Measurements from ENCODE around the gene BMI1. TPM values are rescaled to one million over a fixed set of nuclear protein-coding genes. Genes with fewer than 3 reads are reported as not detected.

BMI1 gene
- total RNA-seq, 1 experiment from 2014 or later: 81.1 TPM

DNA sequence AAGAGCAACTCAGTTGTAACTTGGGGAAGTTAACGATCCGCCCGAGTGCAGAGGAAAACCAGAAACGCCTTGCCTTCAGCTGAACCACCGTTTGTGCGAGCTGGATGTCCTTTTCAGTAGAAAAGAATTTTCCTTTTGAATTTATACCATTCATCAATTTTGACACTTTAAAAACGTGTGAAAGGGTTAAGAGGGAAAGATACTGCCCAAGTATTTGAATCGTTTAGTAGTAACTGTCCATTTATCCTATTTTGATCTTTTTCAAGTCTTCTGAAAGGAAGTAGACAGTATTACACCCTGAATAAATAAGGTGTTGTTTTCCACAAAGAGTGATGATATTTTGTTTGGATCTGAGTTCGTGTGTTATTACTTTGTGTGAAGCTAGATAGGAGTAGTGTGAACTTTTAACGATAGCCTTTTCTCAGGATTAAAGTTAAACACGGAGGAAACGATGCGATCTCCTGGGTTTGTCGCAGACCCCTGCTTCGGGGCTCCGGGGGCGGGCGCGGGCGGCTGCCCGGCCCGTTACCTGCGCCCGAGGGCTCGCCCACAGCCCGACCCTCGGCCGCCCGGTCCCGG is 830 bp upstream of the BMI1 start:
- Histone ChIP-seq H3K9me3 (ENCODE audit: control insufficient read depth in 1 of 2, insufficient read depth in 1 of 2, low read depth in 1 of 2, low read length in 2 of 2) (no peaks in the 10 kb centered on the region), H3K4me1 (ENCODE audit: control insufficient read depth in 1 of 2, insufficient read depth in 2 of 2, low read length in 2 of 2) (peaks cover 11 to 57% of the 10 kb centered on the region in 2 experiments; a peak in 3 of 4 replicates), H3K79me2 (ENCODE audit: insufficient read depth, low read length) (peaks cover 47% of the 10 kb centered on the region), H4K20me1 (ENCODE audit: insufficient read depth) (peaks cover 20% of the 10 kb centered on the region; the same call in 1 of the 2 replicates), H3K27me3 (ENCODE audit: insufficient read depth, low read length) (peaks cover 25% of the 10 kb centered on the region), H3K4me2 (ENCODE audit: low read length) (peak overlapping the region; percentile 85), H3K4me3 (replicated peaks in 1 of 2; ENCODE audit: low read depth in 1 of 2, low read length in 2 of 2) (peak overlapping the region; percentile 38 to 55), H2AFZ (ENCODE audit: low read depth, low read length, poor library complexity, severe bottlenecking) (no peak overlapping the region), H3K36me3 (ENCODE audit: control insufficient read depth in 1 of 2, insufficient read depth in 2 of 2, low read length in 2 of 2) (no peaks in the 10 kb centered on the region), H3K27ac (ENCODE audit: low read depth, low read length) (peak overlapping the region; percentile 35; the same call in 1 of the 2 replicates), H3K9ac (ENCODE audit: low read length) (peak overlapping the region; percentile 57), H3K9me2 (ENCODE audit: insufficient read depth) (no peaks in the 10 kb centered on the region)
- intact Hi-C loops (cut with micrococcal nuclease): loop anchor here (2.0 to 5.0 kb wide), 3 partner anchors 73 to 318 kb away; partner anchors contain the start of gene DNAJC1
- DNase-seq (ENCODE audit: low read depth, low spot score) (no peak), ATAC-seq (no peak)
- ChIA-PET CTCF (interaction anchor here (0.8 kb wide), 1 partner anchor 20 kb away, joined by 3 read pairs; no protein-coding TSS in a partner anchor), POLR2A (no interaction called here), RAD21 (ENCODE audit: low non-redundant PET in 1 of 2, low total read pairs in 2 of 2, uncharacterized antibody in 2 of 2, unreplicated experiment in 2 of 2) (no interaction called here)
- no TSS peak for BruUV-seq (replicated peaks)
- TF ChIP-seq, protein P1, sequence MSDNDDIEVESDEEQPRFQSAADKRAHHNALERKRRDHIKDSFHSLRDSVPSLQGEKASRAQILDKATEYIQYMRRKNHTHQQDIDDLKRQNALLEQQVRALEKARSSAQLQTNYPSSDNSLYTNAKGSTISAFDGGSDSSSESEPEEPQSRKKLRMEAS (IDR thresholded peaks at IDR 0.05): no peak
- peak; percentile 8 for TF ChIP-seq POLR2A (IDR thresholded peaks at IDR 0.05; ENCODE audit: borderline replicate concordance, extremely low read depth, insufficient read depth, insufficient read length)

DNA sequence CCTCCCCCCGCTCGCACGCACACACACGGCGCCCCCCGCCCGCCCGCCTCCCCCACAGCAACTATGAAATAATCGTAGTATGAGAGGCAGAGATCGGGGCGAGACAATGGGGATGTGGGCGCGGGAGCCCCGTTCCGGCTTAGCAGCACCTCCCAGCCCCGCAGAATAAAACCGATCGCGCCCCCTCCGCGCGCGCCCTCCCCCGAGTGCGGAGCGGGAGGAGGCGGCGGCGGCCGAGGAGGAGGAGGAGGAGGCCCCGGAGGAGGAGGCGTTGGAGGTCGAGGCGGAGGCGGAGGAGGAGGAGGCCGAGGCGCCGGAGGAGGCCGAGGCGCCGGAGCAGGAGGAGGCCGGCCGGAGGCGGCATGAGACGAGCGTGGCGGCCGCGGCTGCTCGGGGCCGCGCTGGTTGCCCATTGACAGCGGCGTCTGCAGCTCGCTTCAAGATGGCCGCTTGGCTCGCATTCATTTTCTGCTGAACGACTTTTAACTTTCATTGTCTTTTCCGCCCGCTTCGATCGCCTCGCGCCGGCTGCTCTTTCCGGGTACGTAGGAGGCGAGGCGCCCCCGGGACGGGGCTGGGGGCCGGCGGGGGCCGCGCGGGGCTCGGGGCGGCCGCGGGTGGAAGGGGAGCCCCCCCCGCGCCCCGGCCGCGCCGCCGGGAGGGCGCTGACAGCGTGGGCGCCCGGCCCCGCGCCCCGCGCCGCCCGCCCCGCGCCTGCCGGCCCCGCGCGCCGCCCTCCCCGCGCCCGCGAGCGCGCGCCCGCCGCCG is 441 bp downstream of the BMI1 start:
- Histone ChIP-seq H3K36me3 (ENCODE audit: control insufficient read depth in 1 of 2, insufficient read depth in 2 of 2, low read length in 2 of 2) (no peaks in the 10 kb centered on the region), H3K9ac (ENCODE audit: low read length) (peak overlapping the region; percentile 81), H4K20me1 (ENCODE audit: insufficient read depth) (peaks cover 20% of the 10 kb centered on the region; the same call in 1 of the 2 replicates), H3K79me2 (ENCODE audit: insufficient read depth, low read length) (peaks cover 55% of the 10 kb centered on the region), H3K4me3 (replicated peaks in 1 of 2; ENCODE audit: low read depth in 1 of 2, low read length in 2 of 2) (peak overlapping the region; percentile 59 to 76), H3K4me2 (ENCODE audit: low read length) (peak overlapping the region; percentile 81), H3K4me1 (ENCODE audit: control insufficient read depth in 1 of 2, insufficient read depth in 2 of 2, low read length in 2 of 2) (peaks cover 11 to 56% of the 10 kb centered on the region in 2 experiments; a peak in 3 of 4 replicates), H3K9me3 (ENCODE audit: control insufficient read depth in 1 of 2, insufficient read depth in 1 of 2, low read depth in 1 of 2, low read length in 2 of 2) (no peaks in the 10 kb centered on the region), H3K9me2 (ENCODE audit: insufficient read depth) (no peaks in the 10 kb centered on the region), H3K27me3 (ENCODE audit: insufficient read depth, low read length) (peaks cover 25% of the 10 kb centered on the region), H3K27ac (ENCODE audit: low read depth, low read length) (peak overlapping the region; percentile 53; the same call in 1 of the 2 replicates), H2AFZ (ENCODE audit: low read depth, low read length, poor library complexity, severe bottlenecking) (no peak overlapping the region)
- ChIA-PET RAD21 (ENCODE audit: low non-redundant PET in 1 of 2, low total read pairs in 2 of 2, uncharacterized antibody in 2 of 2, unreplicated experiment in 2 of 2) (no interaction called here), CTCF (no interaction called here), POLR2A (no interaction called here)
- no TSS peak for BruUV-seq (replicated peaks)
- DNase-seq (ENCODE audit: low read depth, low spot score): no peak
- peak; percentile 46 for ATAC-seq
- intact Hi-C loops (cut with micrococcal nuclease): loop anchor here (5.0 kb wide), 1 partner anchor 319 kb away; the partner anchor contains the start of gene DNAJC1
- TF ChIP-seq CEBPB (IDR thresholded peaks at IDR 0.05; ENCODE audit: low read depth) (no peak), ZNF274 (IDR thresholded peaks at IDR 0.05; ENCODE audit: low read depth, low read length) (no peak), YY1 (IDR thresholded peaks at IDR 0.05; ENCODE audit: extremely low read depth, insufficient replicate concordance, low read depth, low read length) (peak; percentile 70), CBX3 (IDR thresholded peaks at IDR 0.05; ENCODE audit: low read depth) (0 out of 2 replicates have a peak, but pooled peaks have one; percentile 2), FOSL1 (IDR thresholded peaks at IDR 0.05; ENCODE audit: low read depth) (no peak), ZFX (IDR thresholded peaks at IDR 0.05) (peak; percentile 61), EGR1 (IDR thresholded peaks at IDR 0.05; ENCODE audit: low read depth) (peak; percentile 83), EZH2phosphoT487 (IDR thresholded peaks at IDR 0.05; ENCODE audit: borderline replicate concordance) (no peak)
- TF ChIP-seq, protein P2, sequence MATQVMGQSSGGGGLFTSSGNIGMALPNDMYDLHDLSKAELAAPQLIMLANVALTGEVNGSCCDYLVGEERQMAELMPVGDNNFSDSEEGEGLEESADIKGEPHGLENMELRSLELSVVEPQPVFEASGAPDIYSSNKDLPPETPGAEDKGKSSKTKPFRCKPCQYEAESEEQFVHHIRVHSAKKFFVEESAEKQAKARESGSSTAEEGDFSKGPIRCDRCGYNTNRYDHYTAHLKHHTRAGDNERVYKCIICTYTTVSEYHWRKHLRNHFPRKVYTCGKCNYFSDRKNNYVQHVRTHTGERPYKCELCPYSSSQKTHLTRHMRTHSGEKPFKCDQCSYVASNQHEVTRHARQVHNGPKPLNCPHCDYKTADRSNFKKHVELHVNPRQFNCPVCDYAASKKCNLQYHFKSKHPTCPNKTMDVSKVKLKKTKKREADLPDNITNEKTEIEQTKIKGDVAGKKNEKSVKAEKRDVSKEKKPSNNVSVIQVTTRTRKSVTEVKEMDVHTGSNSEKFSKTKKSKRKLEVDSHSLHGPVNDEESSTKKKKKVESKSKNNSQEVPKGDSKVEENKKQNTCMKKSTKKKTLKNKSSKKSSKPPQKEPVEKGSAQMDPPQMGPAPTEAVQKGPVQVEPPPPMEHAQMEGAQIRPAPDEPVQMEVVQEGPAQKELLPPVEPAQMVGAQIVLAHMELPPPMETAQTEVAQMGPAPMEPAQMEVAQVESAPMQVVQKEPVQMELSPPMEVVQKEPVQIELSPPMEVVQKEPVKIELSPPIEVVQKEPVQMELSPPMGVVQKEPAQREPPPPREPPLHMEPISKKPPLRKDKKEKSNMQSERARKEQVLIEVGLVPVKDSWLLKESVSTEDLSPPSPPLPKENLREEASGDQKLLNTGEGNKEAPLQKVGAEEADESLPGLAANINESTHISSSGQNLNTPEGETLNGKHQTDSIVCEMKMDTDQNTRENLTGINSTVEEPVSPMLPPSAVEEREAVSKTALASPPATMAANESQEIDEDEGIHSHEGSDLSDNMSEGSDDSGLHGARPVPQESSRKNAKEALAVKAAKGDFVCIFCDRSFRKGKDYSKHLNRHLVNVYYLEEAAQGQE (IDR thresholded peaks at IDR 0.05; ENCODE audit: low read depth): no peak
- TF ChIP-seq, protein P3, sequence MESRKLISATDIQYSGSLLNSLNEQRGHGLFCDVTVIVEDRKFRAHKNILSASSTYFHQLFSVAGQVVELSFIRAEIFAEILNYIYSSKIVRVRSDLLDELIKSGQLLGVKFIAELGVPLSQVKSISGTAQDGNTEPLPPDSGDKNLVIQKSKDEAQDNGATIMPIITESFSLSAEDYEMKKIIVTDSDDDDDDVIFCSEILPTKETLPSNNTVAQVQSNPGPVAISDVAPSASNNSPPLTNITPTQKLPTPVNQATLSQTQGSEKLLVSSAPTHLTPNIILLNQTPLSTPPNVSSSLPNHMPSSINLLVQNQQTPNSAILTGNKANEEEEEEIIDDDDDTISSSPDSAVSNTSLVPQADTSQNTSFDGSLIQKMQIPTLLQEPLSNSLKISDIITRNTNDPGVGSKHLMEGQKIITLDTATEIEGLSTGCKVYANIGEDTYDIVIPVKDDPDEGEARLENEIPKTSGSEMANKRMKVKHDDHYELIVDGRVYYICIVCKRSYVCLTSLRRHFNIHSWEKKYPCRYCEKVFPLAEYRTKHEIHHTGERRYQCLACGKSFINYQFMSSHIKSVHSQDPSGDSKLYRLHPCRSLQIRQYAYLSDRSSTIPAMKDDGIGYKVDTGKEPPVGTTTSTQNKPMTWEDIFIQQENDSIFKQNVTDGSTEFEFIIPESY (IDR thresholded peaks at IDR 0.05; ENCODE audit: extremely low read depth, insufficient replicate concordance, low read length): no peak
